Measurements from ENCODE around the gene PER2. TPM values are rescaled to one million over a fixed set of nuclear protein-coding genes. Genes with fewer than 3 reads are reported as not detected.
A peak's percentile ranks its signal among the peaks of the same experiment; 100 is the strongest.

PER2 gene
- total RNA-seq, 2 experiments from 2014 or later, result 33.8 to 38.2 TPM

DNA sequence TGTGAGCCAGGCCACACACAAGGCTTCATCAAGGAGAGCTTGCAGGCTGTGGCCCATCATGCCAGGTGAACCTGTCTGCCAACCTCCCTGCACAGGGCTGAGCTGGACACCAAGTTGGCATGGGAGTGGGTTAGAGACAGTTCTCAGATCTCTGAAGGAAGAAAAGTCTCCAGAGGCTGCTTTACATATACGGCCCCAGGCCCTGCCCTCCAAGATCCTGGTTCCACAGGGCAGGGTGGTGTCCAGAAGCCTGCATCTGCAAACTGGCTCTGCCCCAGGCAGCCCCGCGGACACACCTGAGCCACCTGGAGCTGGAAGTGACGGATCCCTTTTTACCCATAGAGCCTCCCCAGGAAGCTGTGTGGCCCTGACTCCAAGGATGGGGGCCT, 24.3 kb downstream of the PER2 start:
- ChIA-PET CTCF (interaction anchor here (1.5 kb wide), 2 partner anchors 12 to 33 kb away, joined by 3 to 6 read pairs; no protein-coding TSS in a partner anchor), POLR2A (interaction anchor here (1.5 kb wide), 1 partner anchor 25 kb away, joined by 7 read pairs; no protein-coding TSS in a partner anchor)
- peaks cover 6% of the 10 kb centered on the region for H3K4me1 Mint-ChIP-seq (ENCODE audit: low read depth)
- H3K4me3 Mint-ChIP-seq, result no peak overlapping the region
- no peak overlapping the region for H3K4me3 ChIP-seq (ENCODE audit: low read length)
- H3K36me3 ChIP-seq (ENCODE audit: insufficient read depth, low read length), result peaks cover 37% of the 10 kb centered on the region
- H3K27me3 Mint-ChIP-seq, result no peaks in the 10 kb centered on the region
- DNase-seq (no peak), ATAC-seq (ENCODE audit: poor library complexity) (no peak)
- H3K9me3 ChIP-seq (ENCODE audit: control insufficient read depth in 1 of 2, insufficient read depth in 1 of 2, low read length in 2 of 2), result no peaks in the 10 kb centered on the region
- H3K9me3 Mint-ChIP-seq, result no peaks in the 10 kb centered on the region
- intact Hi-C loops (cut with DNase I, micrococcal nuclease), result loop anchor here (1.0 to 5.0 kb wide), 4 partner anchors 297 to 752 kb away; partner anchors contain the start of gene UBE2F (in 2 of the 2)
- no peaks in the 10 kb centered on the region for H3K27me3 ChIP-seq (ENCODE audit: control insufficient read depth in 1 of 2, insufficient read depth in 2 of 2, low read length in 2 of 2)
- TF ChIP-seq, protein P1, sequence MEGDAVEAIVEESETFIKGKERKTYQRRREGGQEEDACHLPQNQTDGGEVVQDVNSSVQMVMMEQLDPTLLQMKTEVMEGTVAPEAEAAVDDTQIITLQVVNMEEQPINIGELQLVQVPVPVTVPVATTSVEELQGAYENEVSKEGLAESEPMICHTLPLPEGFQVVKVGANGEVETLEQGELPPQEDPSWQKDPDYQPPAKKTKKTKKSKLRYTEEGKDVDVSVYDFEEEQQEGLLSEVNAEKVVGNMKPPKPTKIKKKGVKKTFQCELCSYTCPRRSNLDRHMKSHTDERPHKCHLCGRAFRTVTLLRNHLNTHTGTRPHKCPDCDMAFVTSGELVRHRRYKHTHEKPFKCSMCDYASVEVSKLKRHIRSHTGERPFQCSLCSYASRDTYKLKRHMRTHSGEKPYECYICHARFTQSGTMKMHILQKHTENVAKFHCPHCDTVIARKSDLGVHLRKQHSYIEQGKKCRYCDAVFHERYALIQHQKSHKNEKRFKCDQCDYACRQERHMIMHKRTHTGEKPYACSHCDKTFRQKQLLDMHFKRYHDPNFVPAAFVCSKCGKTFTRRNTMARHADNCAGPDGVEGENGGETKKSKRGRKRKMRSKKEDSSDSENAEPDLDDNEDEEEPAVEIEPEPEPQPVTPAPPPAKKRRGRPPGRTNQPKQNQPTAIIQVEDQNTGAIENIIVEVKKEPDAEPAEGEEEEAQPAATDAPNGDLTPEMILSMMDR (IDR thresholded peaks at IDR 0.05), result no peak
- peaks cover 64% of the 10 kb centered on the region for H3K36me3 Mint-ChIP-seq (ENCODE audit: low read depth)
- no peak overlapping the region for H3K27ac Mint-ChIP-seq
- peaks cover 8% of the 10 kb centered on the region for H3K4me1 ChIP-seq (ENCODE audit: insufficient read depth, low read length)
- no peak overlapping the region for H3K27ac ChIP-seq (ENCODE audit: low read depth in 1 of 2, low read length in 2 of 2)

DNA sequence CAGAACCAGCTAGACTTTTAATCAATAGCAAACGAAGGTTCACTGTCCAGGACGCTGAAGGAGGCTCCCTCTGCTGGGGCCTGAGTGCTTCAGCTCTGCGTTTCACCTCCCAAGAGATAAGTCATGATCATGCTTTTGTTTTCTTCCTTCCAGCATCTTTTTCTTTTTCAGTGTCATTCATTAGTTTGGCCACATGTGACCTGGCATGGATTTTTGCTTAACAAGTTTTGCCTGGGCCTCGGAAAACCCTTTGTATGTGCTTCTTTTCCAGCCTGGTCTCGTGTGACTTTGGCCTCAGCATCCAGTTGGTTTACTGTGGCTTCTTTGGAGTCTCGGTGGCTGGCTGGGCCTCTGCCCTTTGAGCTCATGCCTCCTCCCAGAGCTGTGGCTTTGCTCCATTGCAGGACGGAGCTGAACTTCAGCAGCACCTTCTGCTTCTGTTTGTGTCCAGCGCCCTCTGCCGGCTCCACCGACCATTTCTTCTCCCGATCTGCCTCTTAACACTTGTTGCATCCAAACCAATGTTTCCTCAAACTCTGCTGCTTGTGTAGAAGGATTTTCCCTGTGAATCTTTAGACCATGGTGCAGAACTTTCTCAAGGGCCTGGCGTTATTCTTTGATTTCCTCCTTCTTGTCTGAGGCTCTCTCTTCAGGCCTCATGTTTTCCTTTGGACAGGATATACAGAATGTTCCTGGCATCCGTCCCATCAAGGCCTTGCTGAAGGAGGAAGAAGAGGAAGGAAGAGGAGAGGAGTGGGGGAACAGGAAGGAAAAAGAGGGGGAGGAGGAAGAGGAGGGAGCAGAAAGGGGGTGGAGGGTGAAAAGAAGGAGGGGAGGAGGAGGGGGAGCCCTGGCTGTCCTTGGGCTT, 25.0 kb downstream of the PER2 start:
- peaks cover 36% of the 10 kb centered on the region for H3K36me3 ChIP-seq (ENCODE audit: insufficient read depth, low read length)
- Mint-ChIP-seq H3K36me3 (ENCODE audit: low read depth) (peaks cover 65% of the 10 kb centered on the region), H3K27me3 (no peaks in the 10 kb centered on the region), H3K4me3 (no peak overlapping the region), H3K9me3 (no peaks in the 10 kb centered on the region), H3K27ac (no peak overlapping the region), H3K4me1 (ENCODE audit: low read depth) (peaks cover 6% of the 10 kb centered on the region)
- ChIA-PET CTCF (interaction anchor here (0.7 to 1.5 kb wide), 10 partner anchors 9 to 295 kb away, joined by 3 to 6 read pairs (median 3); no protein-coding TSS in a partner anchor), POLR2A (interaction anchor here (0.8 to 1.5 kb wide), 2 partner anchors 26 to 405 kb away, joined by 3 to 7 read pairs; no protein-coding TSS in a partner anchor)
- intact Hi-C loops (cut with DNase I, micrococcal nuclease), result loop anchor here (1.0 to 5.0 kb wide), 7 partner anchors 103 to 751 kb away; partner anchors contain the start of gene UBE2F (in 2 of the 2)
- peaks cover 8% of the 10 kb centered on the region for H3K4me1 ChIP-seq (ENCODE audit: insufficient read depth, low read length)
- TF ChIP-seq, protein P1 (IDR thresholded peaks at IDR 0.05), result peak; percentile 85
- peak; percentile 59 to 86 (median 71) for DNase-seq
- H3K27ac ChIP-seq (ENCODE audit: low read depth in 1 of 2, low read length in 2 of 2), result no peak overlapping the region
- no peaks in the 10 kb centered on the region for H3K27me3 ChIP-seq (ENCODE audit: control insufficient read depth in 1 of 2, insufficient read depth in 2 of 2, low read length in 2 of 2)
- peak; percentile 70 for ATAC-seq (ENCODE audit: poor library complexity)
- no peak overlapping the region for H3K4me3 ChIP-seq (ENCODE audit: low read length)
- H3K9me3 ChIP-seq (ENCODE audit: control insufficient read depth in 1 of 2, insufficient read depth in 1 of 2, low read length in 2 of 2), result no peaks in the 10 kb centered on the region

DNA sequence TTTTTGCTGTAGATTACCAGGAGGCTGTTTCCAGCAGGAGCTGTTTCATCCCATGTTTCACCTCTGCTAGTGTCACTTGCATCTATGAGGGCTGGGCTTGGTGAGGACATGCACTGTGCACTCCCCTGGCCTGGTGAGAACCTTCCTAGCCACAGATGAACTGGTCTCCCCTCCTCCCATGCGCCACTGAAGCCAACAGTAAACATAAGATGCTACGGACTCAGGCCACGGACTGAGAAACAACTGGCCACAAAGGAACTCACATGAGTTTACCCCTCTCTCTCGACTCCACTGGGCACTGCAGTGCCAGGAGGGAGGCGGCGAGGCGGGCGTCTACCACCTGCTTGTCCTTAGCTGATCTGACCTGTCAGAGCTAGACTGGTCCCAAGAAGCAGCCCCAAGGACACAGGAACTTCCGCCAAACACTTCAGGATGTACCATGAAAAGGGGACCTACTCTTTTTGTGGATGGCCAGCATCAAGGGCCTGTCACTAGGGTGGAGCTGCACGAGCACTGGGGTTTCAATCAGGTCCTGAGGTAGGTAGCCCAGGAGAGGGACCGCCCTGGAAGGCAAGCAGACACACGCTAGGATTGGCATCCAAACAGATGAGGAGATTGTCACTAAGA, 25.8 kb downstream of the PER2 start:
- no peak for ATAC-seq (ENCODE audit: poor library complexity)
- Mint-ChIP-seq H3K4me1 (ENCODE audit: low read depth) (peaks cover 6% of the 10 kb centered on the region), H3K27ac (no peak overlapping the region), H3K36me3 (ENCODE audit: low read depth) (peaks cover 63% of the 10 kb centered on the region), H3K9me3 (no peaks in the 10 kb centered on the region), H3K4me3 (no peak overlapping the region), H3K27me3 (no peaks in the 10 kb centered on the region)
- Histone ChIP-seq H3K4me3 (ENCODE audit: low read length) (no peak overlapping the region), H3K27me3 (ENCODE audit: control insufficient read depth in 1 of 2, insufficient read depth in 2 of 2, low read length in 2 of 2) (no peaks in the 10 kb centered on the region), H3K27ac (ENCODE audit: low read depth in 1 of 2, low read length in 2 of 2) (no peak overlapping the region), H3K36me3 (ENCODE audit: insufficient read depth, low read length) (peaks cover 34% of the 10 kb centered on the region), H3K4me1 (ENCODE audit: insufficient read depth, low read length) (peaks cover 8% of the 10 kb centered on the region), H3K9me3 (ENCODE audit: control insufficient read depth in 1 of 2, insufficient read depth in 1 of 2, low read length in 2 of 2) (no peaks in the 10 kb centered on the region)
- CTCF ChIA-PET, result interaction anchor here (0.6 to 1.5 kb wide), 10 partner anchors 10 to 294 kb away, joined by 3 to 6 read pairs (median 3); no protein-coding TSS in a partner anchor
- intact Hi-C loops (cut with DNase I, micrococcal nuclease), result loop anchor here (1.0 to 5.0 kb wide), 5 partner anchors 102 to 750 kb away; partner anchors contain the start of gene UBE2F (in 2 of the 2)
- POLR2A ChIA-PET, result interaction anchor here (0.8 to 1.5 kb wide), 2 partner anchors 27 to 404 kb away, joined by 3 to 7 read pairs; no protein-coding TSS in a partner anchor
- DNase-seq, result no peak
- TF ChIP-seq, protein P1 (IDR thresholded peaks at IDR 0.05), result no peak

Measured in CD4-positive, alpha-beta T cell (primary cell).